GM12878 (cell line): ENCODE measurements around the gene GFM2. TPM values are rescaled to one million over a fixed set of nuclear protein-coding genes. Genes with fewer than 3 reads are reported as not detected.

Experiments used
- ASH2L ChIP-seq: fragments of 300-600, 200-600 bp; sonication (generic); IDR thresholded peaks from 2 replicates; pipeline ENCODE4 v1.6.1; 2017; ENCODE audit warnings: low read depth, mild to moderate bottlenecking, borderline replicate concordance
- CEBPB ChIP-seq, 2 experiments: fragments of 150-350 bp in 1 of 2; IDR thresholded peaks; 2 replicates each; pipeline ENCODE4 v1.6.1; 2012 to 2014; ENCODE audit warnings: low read depth in 2 of 2, low read length in 2 of 2, borderline replicate concordance in 1 of 2, inconsistent platforms in 1 of 2
- CHD1 ChIP-seq: IDR thresholded peaks from 2 replicates; pipeline ENCODE4 v1.6.1; 2012; ENCODE audit warnings: low read depth, low read length, improper control_type of control experiment
- CREB1 ChIP-seq: IDR thresholded peaks from 2 replicates; pipeline ENCODE4 v1.6.1; 2012; ENCODE audit warnings: low read depth, mild to moderate bottlenecking, inconsistent platforms
- EED ChIP-seq: sonication (generic); IDR thresholded peaks from 2 replicates; pipeline ENCODE4 v1.6.1; 2016; ENCODE audit warnings: antibody characterized with exemption, low read depth
- EZH2 ChIP-seq: IDR thresholded peaks from 2 replicates; pipeline ENCODE4 v1.6.1; 2012; ENCODE audit warnings: low read depth, mild to moderate bottlenecking, control low read depth, inconsistent platforms, low read length, borderline replicate concordance; ENCODE audit not compliant: control insufficient read depth
- FOXK2 ChIP-seq: fragments of 450-650 bp; IDR thresholded peaks from 2 replicates; pipeline ENCODE4 v1.6.1; 2017; ENCODE audit warnings: mild to moderate bottlenecking, moderate library complexity
- GATAD2B ChIP-seq: fragments of 450-650 bp; conservative IDR thresholded peaks from 2 replicates; pipeline ENCODE4 v1.6.1; 2017; ENCODE audit warnings: low read depth, mild to moderate bottlenecking, moderate library complexity
- HDAC2 ChIP-seq: fragments of 200-600 bp; sonication (generic); IDR thresholded peaks from 2 replicates; pipeline ENCODE4 v1.6.1; 2017
- IKZF1 ChIP-seq: fragments of 450-650 bp; conservative IDR thresholded peaks from 2 replicates; pipeline ENCODE4 v1.6.1; 2017; ENCODE audit warnings: antibody characterized with exemption, mild to moderate bottlenecking
- KAT2A ChIP-seq: conservative IDR thresholded peaks from 2 replicates; pipeline ENCODE4 v1.6.1; 2011; ENCODE audit warnings: low read depth, low read length; ENCODE audit not compliant: control insufficient read depth
- MEF2B ChIP-seq: fragments of 450-650 bp; IDR thresholded peaks from 2 replicates; pipeline ENCODE4 v1.6.1; 2018; ENCODE audit warnings: mild to moderate bottlenecking, moderate library complexity; ENCODE audit not compliant: partially characterized antibody, poor library complexity, severe bottlenecking
- NFIC ChIP-seq: IDR thresholded peaks from 2 replicates; pipeline ENCODE4 v1.6.1; 2012; ENCODE audit warnings: low read depth, mild to moderate bottlenecking, inconsistent platforms, low read length, moderate library complexity
- PAX5 ChIP-seq: IDR thresholded peaks from 2 replicates; pipeline ENCODE4 v1.6.1; 2011; ENCODE audit warnings: low read depth, low read length, borderline replicate concordance
- SIX5 ChIP-seq: IDR thresholded peaks from 2 replicates; pipeline ENCODE4 v1.6.1; 2011; ENCODE audit warnings: mild to moderate bottlenecking, low read depth, low read length, moderate library complexity; ENCODE audit not compliant: severe bottlenecking
- SKIL ChIP-seq: fragments of 450-650 bp; IDR thresholded peaks from 2 replicates; pipeline ENCODE4 v1.6.1; 2017; ENCODE audit warnings: mild to moderate bottlenecking, low read depth, inconsistent platforms; ENCODE audit not compliant: poor library complexity, severe bottlenecking
- SMAD1 ChIP-seq: fragments of 450-650 bp; IDR thresholded peaks from 2 replicates; pipeline ENCODE4 v1.6.1; 2018; ENCODE audit warnings: mild to moderate bottlenecking, low read depth; ENCODE audit not compliant: partially characterized antibody
- SUZ12 ChIP-seq: fragments of 200-600 bp; sonication (generic); IDR thresholded peaks from one replicate; pipeline ENCODE4 v1.6.1; 2018; ENCODE audit warnings: antibody characterized with exemption, mild to moderate bottlenecking; ENCODE audit not compliant: unreplicated experiment
- TCF3 ChIP-seq: IDR thresholded peaks from 2 replicates; pipeline ENCODE4 v1.6.1; 2012; ENCODE audit warnings: low read depth, mild to moderate bottlenecking, low read length, borderline replicate concordance; ENCODE audit not compliant: insufficient read depth
- ZNF207 ChIP-seq: fragments of 450-650 bp; IDR thresholded peaks from 2 replicates; pipeline ENCODE4 v1.6.1; 2014; ENCODE audit warnings: antibody characterized with exemption, mild to moderate bottlenecking, borderline replicate concordance
- ZNF384 ChIP-seq: IDR thresholded peaks from 2 replicates; pipeline ENCODE4 v1.6.1; 2012; ENCODE audit warnings: low read depth, mild to moderate bottlenecking, low read length, improper control_type of control experiment, borderline replicate concordance
- ZZZ3 ChIP-seq: IDR thresholded peaks from 2 replicates; pipeline ENCODE4 v1.6.1; 2011; ENCODE audit warnings: low read depth; ENCODE audit not compliant: control insufficient read depth, insufficient read length
- polyA plus RNA-seq, 11 experiments: library from polyadenylated mRNA; depleted of rRNA in 4 of 11; unstranded in 6 of 11; stranded (reverse) in 5 of 11; fragments of >200 nt; fragmentation: Nextera tagmentation in 4 of 11; fragmentation: Illumina TruSeq in 1 of 11; extraction: Ambion mirVana in 4 of 11; extraction: Trizol in 1 of 11; gene quantifications; 1 replicate in 1 of 11; 2 replicates in 10 of 11; pipeline versions ENCODE4 v1.2.1 to v1.2.3, GENCODE V29; 2011 to 2016; ENCODE audit warnings: inconsistent platforms in 2 of 11, missing spikeins in 2 of 11, low read depth in 1 of 11
- total RNA-seq, 4 experiments: library from RNA; depleted of rRNA in 3 of 4; stranded (reverse); fragments of >200 nt in 3 of 4; fragmentation: Illumina TruSeq in 1 of 4; extraction: Trizol in 1 of 4; gene quantifications; 2 replicates each; pipeline versions ENCODE4 v1.2.1 to v1.2.3, GENCODE V29; 2013 to 2021
- TF ChIP-seq, protein P1 (sequence below): fragments of 450-650 bp; IDR thresholded peaks from 2 replicates; pipeline ENCODE4 v1.6.1; 2014; ENCODE audit warnings: mild to moderate bottlenecking
- TF ChIP-seq, protein P2 (sequence below): IDR thresholded peaks from 2 replicates; pipeline ENCODE4 v1.6.1; 2012; ENCODE audit warnings: mild to moderate bottlenecking, low read depth, low read length

The GFM2 gene
- total and polyA plus RNA-seq, 10 of the 15 experiments (the other 5 are each of a cell fraction or from before 2014, with no cell fraction given) = 19.9 to 51.3 (median 32.7) TPM

- TF ChIP-seq SKIL (peak; percentile 11), PAX5 (peak; percentile 84; the same call in 1 of the 2 replicates), GATAD2B (peak; percentile 20; the same call in 1 of the 2 replicates), ZZZ3 (peak; percentile 84), ASH2L (peak; percentile 77; the same call in 1 of the 2 replicates), ZNF384 (no peak), IKZF1 (peak; percentile 89), TCF3 (no peak), CEBPB (IDR thresholded peaks at IDR 0.05; ENCODE audit: borderline replicate concordance in 1 of 2, low read depth in 2 of 2, low read length in 2 of 2) (no peak), FOXK2 (no peak; the same call in 1 of the 2 replicates), MEF2B (peak; percentile 39), ZNF207 (0 out of 2 replicates have a peak, but pooled peaks have one; percentile 72), CHD1 (no peak), CREB1 (peak; percentile 75), SIX5 (peak; percentile 74), SUZ12 (no peak), KAT2A (no peak), EZH2 (no peak), HDAC2 (no peak), SMAD1 (no peak), NFIC (no peak), EED (0 out of 2 replicates have a peak, but pooled peaks have one; percentile 40)
- TF ChIP-seq, protein P1, sequence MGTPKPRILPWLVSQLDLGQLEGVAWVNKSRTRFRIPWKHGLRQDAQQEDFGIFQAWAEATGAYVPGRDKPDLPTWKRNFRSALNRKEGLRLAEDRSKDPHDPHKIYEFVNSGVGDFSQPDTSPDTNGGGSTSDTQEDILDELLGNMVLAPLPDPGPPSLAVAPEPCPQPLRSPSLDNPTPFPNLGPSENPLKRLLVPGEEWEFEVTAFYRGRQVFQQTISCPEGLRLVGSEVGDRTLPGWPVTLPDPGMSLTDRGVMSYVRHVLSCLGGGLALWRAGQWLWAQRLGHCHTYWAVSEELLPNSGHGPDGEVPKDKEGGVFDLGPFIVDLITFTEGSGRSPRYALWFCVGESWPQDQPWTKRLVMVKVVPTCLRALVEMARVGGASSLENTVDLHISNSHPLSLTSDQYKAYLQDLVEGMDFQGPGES = no peak
- TF ChIP-seq, protein P2, sequence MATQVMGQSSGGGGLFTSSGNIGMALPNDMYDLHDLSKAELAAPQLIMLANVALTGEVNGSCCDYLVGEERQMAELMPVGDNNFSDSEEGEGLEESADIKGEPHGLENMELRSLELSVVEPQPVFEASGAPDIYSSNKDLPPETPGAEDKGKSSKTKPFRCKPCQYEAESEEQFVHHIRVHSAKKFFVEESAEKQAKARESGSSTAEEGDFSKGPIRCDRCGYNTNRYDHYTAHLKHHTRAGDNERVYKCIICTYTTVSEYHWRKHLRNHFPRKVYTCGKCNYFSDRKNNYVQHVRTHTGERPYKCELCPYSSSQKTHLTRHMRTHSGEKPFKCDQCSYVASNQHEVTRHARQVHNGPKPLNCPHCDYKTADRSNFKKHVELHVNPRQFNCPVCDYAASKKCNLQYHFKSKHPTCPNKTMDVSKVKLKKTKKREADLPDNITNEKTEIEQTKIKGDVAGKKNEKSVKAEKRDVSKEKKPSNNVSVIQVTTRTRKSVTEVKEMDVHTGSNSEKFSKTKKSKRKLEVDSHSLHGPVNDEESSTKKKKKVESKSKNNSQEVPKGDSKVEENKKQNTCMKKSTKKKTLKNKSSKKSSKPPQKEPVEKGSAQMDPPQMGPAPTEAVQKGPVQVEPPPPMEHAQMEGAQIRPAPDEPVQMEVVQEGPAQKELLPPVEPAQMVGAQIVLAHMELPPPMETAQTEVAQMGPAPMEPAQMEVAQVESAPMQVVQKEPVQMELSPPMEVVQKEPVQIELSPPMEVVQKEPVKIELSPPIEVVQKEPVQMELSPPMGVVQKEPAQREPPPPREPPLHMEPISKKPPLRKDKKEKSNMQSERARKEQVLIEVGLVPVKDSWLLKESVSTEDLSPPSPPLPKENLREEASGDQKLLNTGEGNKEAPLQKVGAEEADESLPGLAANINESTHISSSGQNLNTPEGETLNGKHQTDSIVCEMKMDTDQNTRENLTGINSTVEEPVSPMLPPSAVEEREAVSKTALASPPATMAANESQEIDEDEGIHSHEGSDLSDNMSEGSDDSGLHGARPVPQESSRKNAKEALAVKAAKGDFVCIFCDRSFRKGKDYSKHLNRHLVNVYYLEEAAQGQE = no peak
These were observed at the start of gene GFM2, which contains the start of gene NSA2 (continued) for GRCh38 chr5:74766849-74767578.
